ENCODE measurements around the gene NDUFS5.

DNA sequence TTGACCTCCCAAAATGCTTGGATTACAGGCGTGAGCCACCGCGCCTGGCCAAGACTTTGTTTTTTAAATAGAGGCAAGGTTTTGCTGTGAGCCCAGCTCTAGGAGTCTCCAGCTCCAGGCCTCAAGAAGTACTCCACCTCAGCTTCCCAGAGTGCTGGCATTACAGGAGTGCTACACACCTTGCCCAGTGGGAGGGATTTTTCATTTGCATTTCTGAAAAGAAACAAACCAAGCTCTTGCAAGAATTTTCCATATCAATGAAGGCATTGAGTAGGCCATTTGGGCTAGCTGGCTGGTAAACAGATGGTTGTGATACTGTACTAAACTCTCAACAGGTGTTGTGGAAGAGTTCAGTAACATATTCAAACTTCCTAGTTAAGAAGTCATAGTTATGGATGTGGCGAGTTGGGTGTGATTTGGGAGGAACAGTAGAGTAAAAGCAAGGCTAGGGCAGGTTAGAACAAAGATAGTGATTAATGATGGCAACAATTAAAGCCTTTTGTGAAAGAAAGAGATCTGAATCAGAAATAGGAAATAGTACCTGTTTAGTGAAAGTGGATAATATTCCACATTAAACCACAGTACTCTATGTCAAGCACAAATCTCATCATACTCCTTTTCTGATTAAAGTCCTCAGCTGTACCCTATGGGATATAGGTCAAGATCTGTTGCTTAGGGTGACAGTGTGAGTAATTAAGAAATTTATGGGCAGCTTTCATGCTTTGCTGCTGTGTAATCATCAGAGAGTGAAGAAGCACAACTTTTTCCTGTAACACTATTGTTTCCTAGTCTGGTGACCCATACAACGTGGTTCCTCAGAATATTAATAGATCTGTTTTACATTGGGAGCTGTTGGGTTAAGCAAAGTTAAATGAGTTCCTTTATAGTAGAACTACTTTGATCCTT is 24.4 kb upstream of the NDUFS5 start:
- TF ChIP-seq, protein P1, sequence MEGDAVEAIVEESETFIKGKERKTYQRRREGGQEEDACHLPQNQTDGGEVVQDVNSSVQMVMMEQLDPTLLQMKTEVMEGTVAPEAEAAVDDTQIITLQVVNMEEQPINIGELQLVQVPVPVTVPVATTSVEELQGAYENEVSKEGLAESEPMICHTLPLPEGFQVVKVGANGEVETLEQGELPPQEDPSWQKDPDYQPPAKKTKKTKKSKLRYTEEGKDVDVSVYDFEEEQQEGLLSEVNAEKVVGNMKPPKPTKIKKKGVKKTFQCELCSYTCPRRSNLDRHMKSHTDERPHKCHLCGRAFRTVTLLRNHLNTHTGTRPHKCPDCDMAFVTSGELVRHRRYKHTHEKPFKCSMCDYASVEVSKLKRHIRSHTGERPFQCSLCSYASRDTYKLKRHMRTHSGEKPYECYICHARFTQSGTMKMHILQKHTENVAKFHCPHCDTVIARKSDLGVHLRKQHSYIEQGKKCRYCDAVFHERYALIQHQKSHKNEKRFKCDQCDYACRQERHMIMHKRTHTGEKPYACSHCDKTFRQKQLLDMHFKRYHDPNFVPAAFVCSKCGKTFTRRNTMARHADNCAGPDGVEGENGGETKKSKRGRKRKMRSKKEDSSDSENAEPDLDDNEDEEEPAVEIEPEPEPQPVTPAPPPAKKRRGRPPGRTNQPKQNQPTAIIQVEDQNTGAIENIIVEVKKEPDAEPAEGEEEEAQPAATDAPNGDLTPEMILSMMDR (IDR thresholded peaks at IDR 0.05; ENCODE audit: low read length): no peak
- no peak for TF ChIP-seq EZH2 (optimal IDR thresholded peaks at IDR 0.05; ENCODE audit: low read depth, low read length)

Measured in MM.1S (cell line).